NB4 (cell line): Measurements from ENCODE around the gene FAM204A.

Experiments
- POLR2A ChIP-seq: IDR thresholded peaks from 2 replicates; pipeline ENCODE4 v1.6.1; 2011; ENCODE audit warnings: mild to moderate bottlenecking; ENCODE audit not compliant: insufficient read length; ENCODE audit errors: extremely low read depth
- TF ChIP-seq, protein P1 (sequence below): IDR thresholded peaks from one replicate; pipeline ENCODE4 v1.5.1; 2012; ENCODE audit warnings: low read depth, low read length
- TF ChIP-seq, protein P2 (sequence below): IDR thresholded peaks from 2 replicates; pipeline ENCODE4 v1.6.1; 2011; ENCODE audit warnings: low read depth, low read length

DNA sequence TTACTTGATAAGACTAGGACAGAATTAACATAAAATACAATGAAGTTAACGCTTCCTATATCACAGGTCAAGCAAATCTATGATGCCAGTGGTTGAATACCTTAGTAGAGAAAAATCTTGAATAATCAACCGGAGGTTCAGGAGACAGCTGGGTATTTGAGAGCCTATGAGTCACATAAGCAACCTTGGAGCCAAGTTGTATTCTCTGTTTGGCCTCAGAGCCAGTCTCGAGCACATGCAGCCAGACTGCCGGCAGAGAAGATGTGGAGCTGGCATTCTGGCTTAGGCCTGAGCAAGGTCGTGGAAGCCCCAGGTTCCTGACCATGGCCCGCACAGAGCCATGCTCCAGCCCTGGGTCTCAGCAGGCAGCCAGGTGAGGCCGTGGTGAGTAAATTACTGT, 90.3 kb downstream of the FAM204A start:
- TF ChIP-seq, protein P1, sequence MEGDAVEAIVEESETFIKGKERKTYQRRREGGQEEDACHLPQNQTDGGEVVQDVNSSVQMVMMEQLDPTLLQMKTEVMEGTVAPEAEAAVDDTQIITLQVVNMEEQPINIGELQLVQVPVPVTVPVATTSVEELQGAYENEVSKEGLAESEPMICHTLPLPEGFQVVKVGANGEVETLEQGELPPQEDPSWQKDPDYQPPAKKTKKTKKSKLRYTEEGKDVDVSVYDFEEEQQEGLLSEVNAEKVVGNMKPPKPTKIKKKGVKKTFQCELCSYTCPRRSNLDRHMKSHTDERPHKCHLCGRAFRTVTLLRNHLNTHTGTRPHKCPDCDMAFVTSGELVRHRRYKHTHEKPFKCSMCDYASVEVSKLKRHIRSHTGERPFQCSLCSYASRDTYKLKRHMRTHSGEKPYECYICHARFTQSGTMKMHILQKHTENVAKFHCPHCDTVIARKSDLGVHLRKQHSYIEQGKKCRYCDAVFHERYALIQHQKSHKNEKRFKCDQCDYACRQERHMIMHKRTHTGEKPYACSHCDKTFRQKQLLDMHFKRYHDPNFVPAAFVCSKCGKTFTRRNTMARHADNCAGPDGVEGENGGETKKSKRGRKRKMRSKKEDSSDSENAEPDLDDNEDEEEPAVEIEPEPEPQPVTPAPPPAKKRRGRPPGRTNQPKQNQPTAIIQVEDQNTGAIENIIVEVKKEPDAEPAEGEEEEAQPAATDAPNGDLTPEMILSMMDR, result no peak
- TF ChIP-seq, protein P2, sequence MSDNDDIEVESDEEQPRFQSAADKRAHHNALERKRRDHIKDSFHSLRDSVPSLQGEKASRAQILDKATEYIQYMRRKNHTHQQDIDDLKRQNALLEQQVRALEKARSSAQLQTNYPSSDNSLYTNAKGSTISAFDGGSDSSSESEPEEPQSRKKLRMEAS, result no peak
- TF ChIP-seq POLR2A, result no peak
